Esophagus squamous epithelium (tissue), 5 donors: ENCODE results near the gene NLGN3. TPM values are rescaled to one million over a fixed set of nuclear protein-coding genes. Genes with fewer than 3 reads are reported as not detected.

ENCODE experiments used
- DNase-seq: peaks from one replicate; lab custom pipeline; 2025; lab: John Stamatoyannopoulos, UW
- H3K27ac ChIP-seq, 4 donors: fragments of 200-600 bp; sonication (generic); one replicate each; pipeline ENCODE4 v1.5.1; 2016 to 2019; ENCODE audit warnings: mild to moderate bottlenecking in 1 of 4
- H3K27me3 ChIP-seq, 4 donors: fragments of 200-600 bp; sonication (generic); 1 replicate in 3 of 4; 2 replicates in 1 of 4; pipeline versions ENCODE4 v1.5.1 to v1.6.0; 2017 to 2021; ENCODE audit warnings: antibody characterized with exemption in 1 of 4
- H3K36me3 ChIP-seq, 3 donors: fragments of 200-600 bp; sonication (generic); one replicate each; pipeline ENCODE4 v1.5.1; 2016 to 2019
- H3K4me1 ChIP-seq, 3 donors: fragments of 200-600 bp; sonication (generic); one replicate each; pipeline ENCODE4 v1.5.1; 2017 to 2019
- H3K4me3 ChIP-seq, 4 donors: fragments of 200-600 bp; sonication (generic); 1 replicate in 3 of 4; 2 replicates in 1 of 4; pipeline ENCODE4 v1.5.1; 2016 to 2019; ENCODE audit warnings: mild to moderate bottlenecking in 2 of 4, moderate library complexity in 1 of 4
- H3K9me3 ChIP-seq, 3 donors: fragments of 200-600 bp; sonication (generic); one replicate each; pipeline ENCODE4 v1.5.1; 2016 to 2019
- POLR2A ChIP-seq, 4 donors: fragments of 450-650 bp; IDR thresholded peaks; one replicate each; pipeline ENCODE4 v1.6.1; 2017; ENCODE audit warnings: antibody characterized with exemption in 4 of 4, mild to moderate bottlenecking in 4 of 4, moderate library complexity in 3 of 4
- WGBS, 2 donors: methylation state at CpG; one replicate each; pipeline ENCODE4 v1.1.5; 2018; 5-methylcytosine and 5-hydroxymethylcytosine counted together
- intact Hi-C: fragments of 100-400 bp; cut with DNase I; formaldehyde crosslinking; loops from one replicate; pipeline ENCODE4 v1.15.0; 2022
- total RNA-seq, 4 donors: library from RNA; depleted of rRNA; stranded (reverse); fragments of >200 nt; gene quantifications; one replicate each; pipeline ENCODE4 v1.1.0, GENCODE V29; 2016
- TF ChIP-seq, protein P1 (sequence below), 6 experiments: fragments of 450-650 bp in 4 of 6; fragments of 200-600 bp in 2 of 6; sonication (generic) in 2 of 6; IDR thresholded peaks; one replicate each; pipeline ENCODE4 v1.5.1; 2016 to 2019; ENCODE audit warnings: antibody characterized with exemption in 6 of 6, mild to moderate bottlenecking in 4 of 6, moderate library complexity in 4 of 6
- donor health status: DM: yes; HTN: yes; CAD: no.

NLGN3 gene
- total RNA-seq, 4 donors from 2014 or later: 0.21 to 0.38 (median 0.23) TPM; not detected in 1

DNA sequence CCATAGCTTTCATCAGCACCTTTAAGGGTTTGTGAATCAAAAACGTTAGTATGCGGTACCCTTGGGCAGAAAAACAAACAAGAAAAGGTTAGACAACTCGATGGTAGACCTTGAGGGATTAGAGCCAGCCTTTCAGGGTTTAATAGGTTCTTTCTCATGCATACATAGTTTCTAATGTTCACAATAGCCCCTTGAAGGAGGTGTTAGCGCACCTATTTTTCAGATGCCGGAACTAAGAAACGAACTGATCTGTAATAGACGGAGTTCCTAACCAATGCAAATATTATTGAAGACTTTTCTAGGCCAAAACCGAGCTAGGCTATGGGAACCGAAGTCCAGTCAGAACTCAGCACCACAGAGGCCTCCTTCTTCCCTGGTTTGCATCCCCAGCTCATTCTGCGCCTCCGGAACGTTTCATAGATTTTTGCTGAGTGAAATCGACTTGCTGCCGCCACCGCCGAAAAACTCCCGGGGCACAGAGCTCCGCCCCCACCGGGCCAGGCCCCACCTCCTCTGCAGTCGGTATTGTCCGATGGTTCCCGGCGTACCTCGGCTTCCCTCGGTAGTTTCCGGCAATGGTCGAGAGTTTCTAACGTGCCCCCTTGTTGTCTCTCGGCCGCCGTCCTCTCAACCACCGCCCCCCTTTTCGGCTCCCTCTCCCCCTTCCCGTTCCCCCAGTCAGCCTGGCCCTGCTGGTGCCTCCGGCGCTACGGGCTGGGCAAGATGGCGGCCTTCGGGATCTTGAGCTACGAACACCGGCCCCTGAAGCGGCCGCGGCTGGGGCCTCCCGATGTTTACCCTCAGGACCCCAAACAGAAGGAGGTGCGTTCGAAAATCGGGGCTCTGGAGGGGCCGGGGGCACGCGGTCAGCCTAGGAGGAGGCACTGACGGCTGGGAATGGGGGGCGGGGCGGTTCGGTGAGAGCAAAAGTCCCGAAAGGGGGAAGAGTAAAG lies 26.3 kb upstream of the NLGN3 start, which contains the start of gene MED12:
Gene MED12, plus strand, starts transcription at position 565 of the 953 bp plus-strand sequence. Its CDS starts 159 bp downstream, at position 724.
- peak; percentile 22 for DNase-seq
- Histone ChIP-seq H3K36me3 (peaks cover 0 to 30% (median 0%) of the 10 kb centered on the region in 3 donors), H3K4me3 (peak within 1 kb of the TSS; percentile 55 to 77 (median 70)), H3K4me1 (peaks cover 0 to 19% (median 4%) of the 10 kb centered on the region in 3 donors), H3K27me3 (no peaks in the 10 kb centered on the region), H3K9me3 (no peaks in the 10 kb centered on the region), H3K27ac (peak within 1 kb of the TSS; percentile 83 to 94 (median 88))
- intact Hi-C loops: no loop called here
- TF ChIP-seq, protein P1, sequence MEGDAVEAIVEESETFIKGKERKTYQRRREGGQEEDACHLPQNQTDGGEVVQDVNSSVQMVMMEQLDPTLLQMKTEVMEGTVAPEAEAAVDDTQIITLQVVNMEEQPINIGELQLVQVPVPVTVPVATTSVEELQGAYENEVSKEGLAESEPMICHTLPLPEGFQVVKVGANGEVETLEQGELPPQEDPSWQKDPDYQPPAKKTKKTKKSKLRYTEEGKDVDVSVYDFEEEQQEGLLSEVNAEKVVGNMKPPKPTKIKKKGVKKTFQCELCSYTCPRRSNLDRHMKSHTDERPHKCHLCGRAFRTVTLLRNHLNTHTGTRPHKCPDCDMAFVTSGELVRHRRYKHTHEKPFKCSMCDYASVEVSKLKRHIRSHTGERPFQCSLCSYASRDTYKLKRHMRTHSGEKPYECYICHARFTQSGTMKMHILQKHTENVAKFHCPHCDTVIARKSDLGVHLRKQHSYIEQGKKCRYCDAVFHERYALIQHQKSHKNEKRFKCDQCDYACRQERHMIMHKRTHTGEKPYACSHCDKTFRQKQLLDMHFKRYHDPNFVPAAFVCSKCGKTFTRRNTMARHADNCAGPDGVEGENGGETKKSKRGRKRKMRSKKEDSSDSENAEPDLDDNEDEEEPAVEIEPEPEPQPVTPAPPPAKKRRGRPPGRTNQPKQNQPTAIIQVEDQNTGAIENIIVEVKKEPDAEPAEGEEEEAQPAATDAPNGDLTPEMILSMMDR (IDR thresholded peaks at IDR 0.05): no peak
- TF ChIP-seq POLR2A (IDR thresholded peaks at IDR 0.05): peak in 1 of 4 donors; percentile 44
- 5 to 32% methylated on average over 13 to 34 of the region's 56 CpGs for WGBS, 2 donors

DNA sequence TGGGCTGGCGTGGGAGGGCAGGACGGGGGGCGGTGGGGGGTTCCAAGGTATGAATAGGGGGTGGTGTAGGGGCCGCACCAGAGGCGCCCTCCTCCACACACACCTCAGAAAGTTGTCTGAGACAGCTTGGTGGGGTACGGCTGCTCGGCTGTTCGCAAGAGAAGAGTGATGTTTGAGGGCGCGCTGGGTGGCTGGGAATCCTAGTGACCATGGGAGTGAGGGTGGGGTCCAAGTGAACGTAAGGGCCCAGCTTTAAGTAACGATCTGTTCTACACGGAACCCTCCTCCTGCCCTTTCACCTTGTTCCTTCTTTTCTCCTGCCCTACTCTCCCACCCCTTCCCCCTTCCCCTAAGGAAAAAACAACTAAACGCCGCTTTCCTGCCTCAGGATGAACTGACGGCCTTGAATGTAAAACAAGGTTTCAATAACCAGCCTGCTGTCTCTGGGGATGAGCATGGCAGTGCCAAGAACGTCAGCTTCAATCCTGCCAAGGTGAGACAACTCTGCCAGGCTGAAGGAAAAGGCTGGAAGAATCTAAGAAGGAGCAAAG lies 25.6 kb upstream of the NLGN3 start:
- DNase-seq: no peak
- TF ChIP-seq, protein P1 (IDR thresholded peaks at IDR 0.05): no peak
- TF ChIP-seq POLR2A (IDR thresholded peaks at IDR 0.05): no peak
- intact Hi-C loops: no loop called here
- peaks cover 0 to 19% (median 4%) of the 10 kb centered on the region in 3 donors for H3K4me1 ChIP-seq
- peaks cover 0 to 37% (median 2%) of the 10 kb centered on the region in 3 donors for H3K36me3 ChIP-seq
- H3K4me3 ChIP-seq: peak overlapping the region; percentile 55 to 77 (median 70)
- H3K9me3 ChIP-seq: no peaks in the 10 kb centered on the region
- H3K27ac ChIP-seq: peak overlapping the region; percentile 83 to 94 (median 88)
- WGBS, 2 donors: 0 to 35% methylated on average over 5 to 13 of the region's 17 CpGs
- no peaks in the 10 kb centered on the region for H3K27me3 ChIP-seq

DNA sequence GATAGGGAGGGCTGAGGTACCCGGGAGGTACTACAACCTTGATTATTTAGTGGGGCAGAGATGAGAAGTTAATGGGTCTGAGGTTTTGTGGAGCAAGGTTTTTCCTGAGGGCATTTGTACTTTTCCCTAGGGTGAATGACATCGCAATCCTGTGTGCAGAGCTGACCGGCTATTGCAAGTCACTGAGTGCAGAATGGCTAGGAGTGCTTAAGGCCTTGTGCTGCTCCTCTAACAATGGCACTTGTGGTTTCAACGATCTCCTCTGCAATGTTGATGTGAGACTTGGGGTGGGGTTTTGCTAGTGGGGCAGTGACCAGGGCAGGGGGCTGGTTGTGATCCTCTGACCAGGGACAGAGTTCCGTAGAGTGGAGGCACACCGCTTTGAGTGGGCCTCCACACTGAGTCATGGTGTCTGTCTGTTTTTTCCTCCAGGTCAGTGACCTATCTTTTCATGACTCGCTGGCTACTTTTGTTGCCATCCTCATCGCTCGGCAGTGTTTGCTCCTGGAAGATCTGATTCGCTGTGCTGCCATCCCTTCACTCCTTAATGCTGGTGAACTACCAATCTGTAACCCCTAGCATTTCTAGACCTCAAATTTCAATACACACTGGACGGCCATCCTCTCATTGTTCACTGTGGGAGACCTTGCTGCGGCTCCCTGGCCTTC lies 16.3 kb upstream of the NLGN3 start:
- Histone ChIP-seq H3K4me3 (no peak overlapping the region), H3K27ac (no peak overlapping the region), H3K27me3 (no peaks in the 10 kb centered on the region), H3K4me1 (no peaks in the 10 kb centered on the region), H3K9me3 (no peaks in the 10 kb centered on the region), H3K36me3 (peaks cover 0 to 100% (median 6%) of the 10 kb centered on the region in 3 donors)
- DNase-seq: no peak
- intact Hi-C loops: no loop called here
- TF ChIP-seq, protein P1 (IDR thresholded peaks at IDR 0.05): no peak
- no peak for TF ChIP-seq POLR2A (IDR thresholded peaks at IDR 0.05)
- 71 to 84% methylated on average over 5 to 7 of the region's 12 CpGs for WGBS, 2 donors

DNA sequence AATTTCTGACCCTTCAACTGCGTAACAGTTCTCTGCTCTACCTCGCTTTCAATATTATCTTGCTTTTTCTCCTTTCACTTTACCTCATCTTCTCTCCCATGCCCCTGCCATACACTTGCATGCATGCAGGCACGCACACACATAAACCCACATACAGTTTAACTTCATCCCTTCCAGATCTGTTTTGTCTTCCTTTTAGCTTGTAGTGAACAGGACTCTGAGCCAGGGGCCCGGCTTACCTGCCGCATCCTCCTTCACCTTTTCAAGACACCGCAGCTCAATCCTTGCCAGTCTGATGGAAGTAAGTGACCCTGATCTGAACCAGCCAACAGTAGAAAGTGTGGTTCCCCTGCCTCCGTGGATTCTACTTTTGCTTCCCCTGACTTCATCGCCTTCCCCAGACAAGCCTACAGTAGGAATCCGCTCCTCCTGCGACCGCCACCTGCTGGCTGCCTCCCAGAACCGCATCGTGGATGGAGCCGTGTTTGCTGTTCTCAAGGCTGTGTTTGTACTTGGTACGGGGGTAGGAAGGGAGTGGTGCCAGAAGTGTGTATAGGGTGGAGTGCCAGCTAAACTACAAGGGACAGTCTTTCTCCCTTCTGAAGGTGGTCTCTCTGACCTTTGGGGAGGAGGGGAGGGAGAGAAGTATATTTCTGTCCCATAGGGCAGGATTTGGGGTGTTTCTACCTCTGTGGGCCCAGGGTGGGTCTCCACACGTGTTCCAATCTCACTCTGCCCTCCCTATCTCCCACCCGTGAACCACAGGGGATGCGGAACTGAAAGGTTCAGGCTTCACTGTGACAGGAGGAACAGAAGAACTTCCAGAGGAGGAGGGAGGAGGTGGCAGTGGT lies 15.5 kb upstream of the NLGN3 start:
- H3K4me1 ChIP-seq: no peaks in the 10 kb centered on the region
- no peaks in the 10 kb centered on the region for H3K9me3 ChIP-seq
- H3K27ac ChIP-seq: no peak overlapping the region
- DNase-seq: no peak
- no peaks in the 10 kb centered on the region for H3K27me3 ChIP-seq
- TF ChIP-seq, protein P1 (IDR thresholded peaks at IDR 0.05): peak; percentile 42 to 76 (median 71)
- TF ChIP-seq POLR2A (IDR thresholded peaks at IDR 0.05): no peak
- intact Hi-C loops: no loop called here
- WGBS, 2 donors: 53 to 58% methylated on average over 7 to 8 of the region's 18 CpGs
- no peak overlapping the region for H3K4me3 ChIP-seq
- H3K36me3 ChIP-seq: peaks cover 0 to 100% (median 3%) of the 10 kb centered on the region in 3 donors
